DOHH2 (cell line): ENCODE results near the gene CRYBG2.
"Not testable (repeated sequence)": the region's sequence is repeated elsewhere in the genome, so short reads cannot be mapped to it uniquely, and the experiment has no call there.

ENCODE experiments used
- H3F3A ChIP-seq: fragments of 200-600 bp; sonication (generic), shearing (Covaris generic); 2 replicates; pipeline ENCODE4 v1.6.0; 2016; ENCODE audit warnings: antibody characterized with exemption, mild to moderate bottlenecking; ENCODE audit not compliant: control insufficient read depth, insufficient read depth
- H3K27ac ChIP-seq: fragments of 200-600 bp; sonication (generic); 2 replicates; pipeline ENCODE4 v1.5.1; 2014; ENCODE audit warnings: low read depth, mild to moderate bottlenecking, low read length, moderate library complexity
- H3K27me3 ChIP-seq: fragments of 200-600 bp; sonication (generic); 2 replicates; pipeline ENCODE4 v1.6.1; 2014; ENCODE audit warnings: mild to moderate bottlenecking, low read length, mixed read lengths; ENCODE audit not compliant: control insufficient read depth
- H3K36me3 ChIP-seq: fragments of 200-600 bp; sonication (generic); 2 replicates; pipeline ENCODE4 v1.6.1; 2014; ENCODE audit warnings: mild to moderate bottlenecking, low read length, moderate library complexity, mixed read lengths; ENCODE audit not compliant: control insufficient read depth
- H3K4me1 ChIP-seq: fragments of 200-600 bp; sonication (generic); 2 replicates; pipeline ENCODE4 v1.6.1; 2014; ENCODE audit warnings: mild to moderate bottlenecking, low read length, mixed read lengths; ENCODE audit not compliant: control insufficient read depth
- H3K4me2 ChIP-seq: fragments of 200-600 bp; sonication (generic); 2 replicates; pipeline ENCODE4 v1.6.0; 2014; ENCODE audit warnings: mild to moderate bottlenecking, low read length, moderate library complexity
- H3K4me3 ChIP-seq: fragments of 200-600 bp; sonication (generic); 2 replicates; pipeline ENCODE4 v1.5.1; 2014; ENCODE audit warnings: mild to moderate bottlenecking, low read length, mixed read lengths
- H3K79me2 ChIP-seq: fragments of 200-600 bp; sonication (generic); 2 replicates; pipeline ENCODE4 v1.6.1; 2014; ENCODE audit warnings: mild to moderate bottlenecking, low read length, mixed read lengths; ENCODE audit not compliant: control insufficient read depth
- H3K9me2 ChIP-seq: fragments of 200-600 bp; sonication (generic); replicated peaks from 2 replicates; pipeline ENCODE4 v1.6.1; 2014; ENCODE audit warnings: mild to moderate bottlenecking, low read length, mixed read lengths; ENCODE audit not compliant: control insufficient read depth
- H3K9me3 ChIP-seq: fragments of 200-600 bp; sonication (generic); 2 replicates; pipeline ENCODE4 v1.6.1; 2014; ENCODE audit warnings: antibody characterized with exemption, low read length, mixed read lengths; ENCODE audit not compliant: control insufficient read depth, insufficient read depth
- H4K20me1 ChIP-seq: fragments of 200-600 bp; sonication (generic); 2 replicates; pipeline ENCODE4 v1.6.0; 2014; ENCODE audit warnings: low read depth, mild to moderate bottlenecking, antibody characterized with exemption, low read length, moderate library complexity; ENCODE audit not compliant: control insufficient read depth, insufficient read depth
- CTCF ChIP-seq: fragments of 200-600 bp; sonication (generic); IDR thresholded peaks from one replicate; pipeline ENCODE4 v1.5.1; 2014; ENCODE audit warnings: antibody characterized with exemption, mild to moderate bottlenecking, low read depth, low read length; ENCODE audit not compliant: poor library complexity, severe bottlenecking
- EZH2phosphoT487 ChIP-seq: fragments of 200-600 bp; sonication (generic); IDR thresholded peaks from 2 replicates; pipeline ENCODE4 v1.6.1; 2017; ENCODE audit warnings: borderline replicate concordance, mild to moderate bottlenecking, antibody characterized with exemption, low read length, moderate library complexity, mixed read lengths

Gene CRYBG2

GRCh38 chr1:26389604-26390247 lies 35.8 kb upstream of the CRYBG2 start:
- Histone ChIP-seq H3K4me2 (no peak overlapping the region), H3K79me2 (no peaks in the 10 kb centered on the region), H3K9me2 (no peaks in the 10 kb centered on the region), H3K27ac (no peak overlapping the region), H3K4me3 (no peak overlapping the region), H3K36me3 (no peaks in the 10 kb centered on the region), H3K9me3 (no peaks in the 10 kb centered on the region), H3K4me1 (no peaks in the 10 kb centered on the region), H3F3A (no peaks in the 10 kb centered on the region), H4K20me1 (no peaks in the 10 kb centered on the region), H3K27me3 (peaks cover 11% of the 10 kb centered on the region)
- TF ChIP-seq CTCF (no peak), EZH2phosphoT487 (no peak)

- Histone ChIP-seq H4K20me1 (no peaks in the 10 kb centered on the region), H3K27me3 (peaks cover 11% of the 10 kb centered on the region), H3K9me2 (no peaks in the 10 kb centered on the region), H3K79me2 (no peaks in the 10 kb centered on the region), H3K4me2 (no peak overlapping the region), H3K4me1 (no peaks in the 10 kb centered on the region), H3K36me3 (no peaks in the 10 kb centered on the region), H3F3A (no peaks in the 10 kb centered on the region), H3K9me3 (no peaks in the 10 kb centered on the region), H3K27ac (no peak overlapping the region), H3K4me3 (no peak overlapping the region)
- TF ChIP-seq EZH2phosphoT487: no peak
- TF ChIP-seq CTCF: no peak
These were observed 35.0 kb upstream of the CRYBG2 start for GRCh38 chr1:26388791-26389445.

DNA sequence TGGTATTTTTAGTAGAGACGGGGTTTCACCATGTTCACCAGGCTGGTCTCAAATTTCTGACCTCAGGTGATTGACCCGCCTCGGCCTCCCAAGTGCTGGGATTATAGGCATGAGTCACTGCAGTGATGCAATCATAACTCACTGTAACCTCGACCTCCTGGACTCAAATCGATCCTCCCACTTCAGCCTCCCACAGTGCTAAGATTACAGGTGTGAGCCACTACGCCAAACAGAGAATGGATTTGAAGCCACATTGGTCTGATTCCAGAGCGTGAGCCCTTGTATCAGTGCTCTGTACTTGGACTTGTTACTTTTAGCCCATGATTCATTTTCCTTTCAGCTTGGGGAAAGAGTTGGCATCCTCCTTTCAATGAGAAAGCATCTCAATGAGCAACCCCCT lies 33.5 kb upstream of the CRYBG2 start:
- no peak overlapping the region for H3K4me3 ChIP-seq
- H3K27me3 ChIP-seq: peaks cover 11% of the 10 kb centered on the region
- no peaks in the 10 kb centered on the region for H3K4me1 ChIP-seq
- H3K9me2 ChIP-seq: no peaks in the 10 kb centered on the region
- H3K36me3 ChIP-seq: no peaks in the 10 kb centered on the region
- H3F3A ChIP-seq: no peaks in the 10 kb centered on the region
- no peak overlapping the region for H3K4me2 ChIP-seq
- H3K27ac ChIP-seq: no peak overlapping the region
- no peaks in the 10 kb centered on the region for H4K20me1 ChIP-seq
- no peaks in the 10 kb centered on the region for H3K79me2 ChIP-seq
- no peaks in the 10 kb centered on the region for H3K9me3 ChIP-seq
- TF ChIP-seq CTCF (no peak), EZH2phosphoT487 (no peak)

DNA sequence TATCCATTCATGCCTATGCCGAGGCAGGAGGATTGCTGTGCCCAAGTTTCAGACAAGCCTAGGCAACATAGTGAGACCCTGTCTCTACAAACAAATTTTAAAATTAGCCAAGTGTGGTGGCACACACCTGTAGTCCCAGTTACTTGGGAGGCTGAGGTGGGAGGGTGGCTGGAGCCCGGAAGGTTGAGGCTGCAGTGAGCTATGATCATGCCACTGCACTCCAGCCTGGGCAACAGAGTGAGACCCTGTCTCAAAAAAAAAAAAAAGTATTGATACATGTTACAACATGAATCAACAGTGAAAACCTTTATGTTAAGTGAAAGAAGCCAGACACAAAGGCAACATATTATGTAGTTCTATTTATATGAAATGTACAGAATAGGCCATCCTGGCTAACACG lies 31.1 kb upstream of the CRYBG2 start:
- H3K9me3 ChIP-seq, H3K36me3 ChIP-seq, H3K79me2 ChIP-seq, H3K4me3 ChIP-seq, H4K20me1 ChIP-seq, H3K9me2 ChIP-seq, H3K27ac ChIP-seq, H3K4me2 ChIP-seq, H3K27me3 ChIP-seq, H3F3A ChIP-seq, H3K4me1 ChIP-seq: not testable (repeated sequence)
